ENCODE measurements around the gene NEURL3.

DNA sequence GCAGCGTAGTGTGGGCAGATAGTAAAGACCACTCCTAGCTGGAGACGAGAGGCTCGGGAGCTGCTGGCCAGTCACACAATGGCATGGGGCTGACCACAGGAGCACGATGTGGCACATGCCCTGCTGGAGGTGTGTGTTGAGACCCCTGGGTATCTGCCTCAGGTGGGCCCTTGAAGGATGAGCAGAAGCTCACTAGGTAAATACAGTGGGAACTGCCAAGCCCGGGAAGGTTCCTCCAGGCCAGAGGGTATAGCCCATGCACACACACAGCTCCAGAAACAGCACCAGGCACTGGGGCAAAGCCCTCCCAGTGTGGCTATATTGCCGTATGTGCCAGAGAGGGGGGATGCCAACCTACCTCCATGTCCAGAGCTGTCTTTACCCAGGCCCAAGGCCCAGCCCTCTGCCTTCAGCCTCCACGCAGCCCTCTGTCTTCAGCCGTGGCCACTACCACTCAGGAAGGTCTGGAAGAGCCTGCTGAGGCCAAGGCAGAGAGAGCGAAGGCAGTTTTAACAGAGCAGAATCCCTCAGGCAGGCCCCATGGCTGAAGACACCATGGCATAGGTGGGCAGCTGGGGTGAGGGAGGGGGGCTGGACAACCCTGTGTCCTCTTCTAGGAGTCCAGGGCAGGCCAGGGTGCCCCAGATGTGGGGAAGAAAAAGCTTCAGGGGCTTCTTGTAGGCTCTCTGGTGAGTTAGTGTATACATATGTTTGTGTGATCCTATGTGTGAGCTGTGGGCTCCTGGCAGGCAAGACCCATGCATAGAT is 24.4 kb upstream of the NEURL3 start:
- TF ChIP-seq, protein P1, sequence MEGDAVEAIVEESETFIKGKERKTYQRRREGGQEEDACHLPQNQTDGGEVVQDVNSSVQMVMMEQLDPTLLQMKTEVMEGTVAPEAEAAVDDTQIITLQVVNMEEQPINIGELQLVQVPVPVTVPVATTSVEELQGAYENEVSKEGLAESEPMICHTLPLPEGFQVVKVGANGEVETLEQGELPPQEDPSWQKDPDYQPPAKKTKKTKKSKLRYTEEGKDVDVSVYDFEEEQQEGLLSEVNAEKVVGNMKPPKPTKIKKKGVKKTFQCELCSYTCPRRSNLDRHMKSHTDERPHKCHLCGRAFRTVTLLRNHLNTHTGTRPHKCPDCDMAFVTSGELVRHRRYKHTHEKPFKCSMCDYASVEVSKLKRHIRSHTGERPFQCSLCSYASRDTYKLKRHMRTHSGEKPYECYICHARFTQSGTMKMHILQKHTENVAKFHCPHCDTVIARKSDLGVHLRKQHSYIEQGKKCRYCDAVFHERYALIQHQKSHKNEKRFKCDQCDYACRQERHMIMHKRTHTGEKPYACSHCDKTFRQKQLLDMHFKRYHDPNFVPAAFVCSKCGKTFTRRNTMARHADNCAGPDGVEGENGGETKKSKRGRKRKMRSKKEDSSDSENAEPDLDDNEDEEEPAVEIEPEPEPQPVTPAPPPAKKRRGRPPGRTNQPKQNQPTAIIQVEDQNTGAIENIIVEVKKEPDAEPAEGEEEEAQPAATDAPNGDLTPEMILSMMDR (IDR thresholded peaks at IDR 0.05): no peak
- TF ChIP-seq POLR2A (IDR thresholded peaks at IDR 0.05): no peak
